Suprapubic skin (tissue), 4 donors: ENCODE measurements around the gene PUM2. TPM values are rescaled to one million over a fixed set of nuclear protein-coding genes. Genes with fewer than 3 reads are reported as not detected.
"Not testable (repeated sequence)": the region's sequence is repeated elsewhere in the genome, so short reads cannot be mapped to it uniquely, and the experiment has no call there.

Experiments
- DNase-seq, 2 donors: peaks; one replicate each; pipeline ENCODE4 v3.0.0-alpha.2; 2019; ENCODE audit warnings: low spot score in 2 of 2
- H3K27ac ChIP-seq: fragments of 200-600 bp; sonication (generic); one replicate; pipeline ENCODE4 v1.5.1; 2019
- H3K27me3 ChIP-seq: fragments of 200-600 bp; sonication (generic); one replicate; pipeline ENCODE4 v1.5.1; 2019
- H3K36me3 ChIP-seq: fragments of 200-600 bp; sonication (generic); one replicate; pipeline ENCODE4 v1.5.1; 2019
- H3K4me1 ChIP-seq: fragments of 200-600 bp; sonication (generic); one replicate; pipeline ENCODE4 v1.5.1; 2019
- H3K4me3 ChIP-seq: fragments of 200-600 bp; sonication (generic); one replicate; pipeline ENCODE4 v1.5.1; 2019; ENCODE audit warnings: mild to moderate bottlenecking
- H3K9me3 ChIP-seq: fragments of 200-600 bp; sonication (generic); one replicate; pipeline ENCODE4 v1.5.1; 2019
- EP300 ChIP-seq: sonication (generic); formaldehyde crosslinking; IDR thresholded peaks from one replicate; pipeline ENCODE4 v1.6.1; 2017; ENCODE audit warnings: antibody characterized with exemption
- POLR2A ChIP-seq, 2 donors: fragments of 450-650 bp; IDR thresholded peaks; one replicate each; pipeline ENCODE4 v1.6.1; 2017; ENCODE audit warnings: antibody characterized with exemption in 2 of 2, mild to moderate bottlenecking in 2 of 2, moderate library complexity in 2 of 2
- POLR2AphosphoS5 ChIP-seq, 3 donors: sonication (generic); formaldehyde crosslinking; IDR thresholded peaks; one replicate each; pipeline ENCODE4 v1.6.1; 2017; ENCODE audit warnings: antibody characterized with exemption in 3 of 3
- WGBS: methylation state at CpG from one replicate; pipeline ENCODE4 v1.1.5; 2018; 5-methylcytosine and 5-hydroxymethylcytosine counted together
- total RNA-seq, 4 donors: library from RNA; depleted of rRNA; stranded (reverse); fragments of >200 nt; gene quantifications; one replicate each; pipeline ENCODE4 v1.1.0, GENCODE V29; 2016
- TF ChIP-seq, protein P1 (sequence below), 2 donors: fragments of 200-600 bp in 1 of 2; fragments of 450-650 bp in 1 of 2; sonication (generic) in 1 of 2; IDR thresholded peaks; one replicate each; pipeline ENCODE4 v1.5.1; 2016 to 2019; ENCODE audit warnings: antibody characterized with exemption in 2 of 2, mild to moderate bottlenecking in 1 of 2, moderate library complexity in 1 of 2

The PUM2 gene
- total RNA-seq, 4 donors from 2014 or later, result 78.9 to 108 (median 99.0) TPM

DNA sequence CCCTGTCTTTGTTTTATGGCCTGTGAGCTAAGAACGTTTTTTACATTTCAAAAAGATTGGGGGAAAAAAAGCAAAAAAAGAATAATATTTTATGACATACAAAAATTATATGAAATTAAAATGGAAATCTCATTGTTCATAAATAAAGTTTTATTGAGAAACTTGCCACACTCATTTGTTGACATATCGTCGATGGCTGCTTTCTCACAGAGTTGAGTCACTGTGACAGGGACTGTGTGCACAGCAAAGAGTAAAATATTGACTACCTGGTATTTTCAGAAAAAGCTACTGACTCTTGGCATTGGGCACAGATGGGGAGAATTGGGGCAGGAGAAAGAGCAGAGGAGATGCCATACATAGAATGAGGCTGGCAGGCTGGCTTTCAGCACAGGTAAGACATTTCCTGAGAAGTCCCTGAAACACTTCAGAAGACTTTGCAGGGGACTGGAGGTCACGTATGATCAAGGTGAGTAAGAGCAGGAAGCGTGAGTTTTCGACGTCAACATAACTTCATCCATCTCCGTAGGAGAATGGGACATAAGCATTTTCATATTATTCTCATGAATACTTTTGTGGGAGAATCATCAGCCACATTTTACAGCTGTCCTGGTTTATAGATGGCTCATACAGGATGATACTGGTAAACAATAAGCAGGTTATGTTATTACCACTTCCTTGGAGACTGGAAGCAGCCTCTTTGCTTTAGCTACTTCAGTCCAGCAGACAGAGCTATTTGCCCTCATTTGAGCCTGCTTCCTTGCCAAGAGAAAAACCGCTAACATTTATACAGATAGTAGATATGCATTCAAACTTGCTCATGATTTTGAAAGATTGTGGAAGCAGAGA is 32.5 kb upstream of the PUM2 start:
- WGBS, result 92% methylated on average over 9 of the region's 9 CpGs
- H3K9me3 ChIP-seq, result no peaks in the 10 kb centered on the region
- H3K36me3 ChIP-seq, result no peaks in the 10 kb centered on the region
- TF ChIP-seq POLR2AphosphoS5 (IDR thresholded peaks at IDR 0.05), result no peak
- TF ChIP-seq EP300, result no peak
- TF ChIP-seq POLR2A (IDR thresholded peaks at IDR 0.05), result no peak
- TF ChIP-seq, protein P1, sequence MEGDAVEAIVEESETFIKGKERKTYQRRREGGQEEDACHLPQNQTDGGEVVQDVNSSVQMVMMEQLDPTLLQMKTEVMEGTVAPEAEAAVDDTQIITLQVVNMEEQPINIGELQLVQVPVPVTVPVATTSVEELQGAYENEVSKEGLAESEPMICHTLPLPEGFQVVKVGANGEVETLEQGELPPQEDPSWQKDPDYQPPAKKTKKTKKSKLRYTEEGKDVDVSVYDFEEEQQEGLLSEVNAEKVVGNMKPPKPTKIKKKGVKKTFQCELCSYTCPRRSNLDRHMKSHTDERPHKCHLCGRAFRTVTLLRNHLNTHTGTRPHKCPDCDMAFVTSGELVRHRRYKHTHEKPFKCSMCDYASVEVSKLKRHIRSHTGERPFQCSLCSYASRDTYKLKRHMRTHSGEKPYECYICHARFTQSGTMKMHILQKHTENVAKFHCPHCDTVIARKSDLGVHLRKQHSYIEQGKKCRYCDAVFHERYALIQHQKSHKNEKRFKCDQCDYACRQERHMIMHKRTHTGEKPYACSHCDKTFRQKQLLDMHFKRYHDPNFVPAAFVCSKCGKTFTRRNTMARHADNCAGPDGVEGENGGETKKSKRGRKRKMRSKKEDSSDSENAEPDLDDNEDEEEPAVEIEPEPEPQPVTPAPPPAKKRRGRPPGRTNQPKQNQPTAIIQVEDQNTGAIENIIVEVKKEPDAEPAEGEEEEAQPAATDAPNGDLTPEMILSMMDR (IDR thresholded peaks at IDR 0.05), result no peak
- H3K27me3 ChIP-seq, result no peaks in the 10 kb centered on the region
- H3K4me1 ChIP-seq, result peaks cover 17% of the 10 kb centered on the region
- DNase-seq, result no peak
- no peak overlapping the region for H3K27ac ChIP-seq
- no peak overlapping the region for H3K4me3 ChIP-seq

DNA sequence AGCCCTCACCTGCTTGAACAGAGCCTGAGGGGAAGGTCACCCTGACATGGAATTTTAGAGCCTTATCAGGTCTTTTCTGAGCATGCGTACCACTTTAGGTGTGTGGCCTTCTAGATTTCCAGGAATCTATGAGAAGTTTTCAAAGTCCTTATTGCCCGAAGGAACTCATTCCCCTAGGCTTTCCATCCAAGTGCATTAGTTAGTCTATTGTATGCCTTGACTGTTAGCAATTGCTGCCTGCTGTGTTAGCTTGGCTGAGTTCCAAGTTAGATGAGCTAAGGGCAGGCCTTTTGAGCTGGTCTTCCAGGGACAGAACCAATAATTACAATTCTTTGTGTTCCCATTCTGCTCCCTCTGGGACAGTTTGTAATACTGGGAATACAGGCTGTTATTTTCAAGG is 30.8 kb upstream of the PUM2 start:
- Histone ChIP-seq H3K27me3 (no peaks in the 10 kb centered on the region), H3K36me3 (no peaks in the 10 kb centered on the region), H3K4me1 (peaks cover 17% of the 10 kb centered on the region), H3K27ac (no peak overlapping the region), H3K9me3 (no peaks in the 10 kb centered on the region), H3K4me3 (no peak overlapping the region)
- WGBS, result 64% methylated on average over 2 of the region's 2 CpGs
- TF ChIP-seq, protein P1 (IDR thresholded peaks at IDR 0.05), result no peak
- no peak for TF ChIP-seq EP300
- TF ChIP-seq POLR2A (IDR thresholded peaks at IDR 0.05), result no peak
- TF ChIP-seq POLR2AphosphoS5 (IDR thresholded peaks at IDR 0.05), result no peak
- peak in 1 of 2 donors; percentile 38 for DNase-seq

DNA sequence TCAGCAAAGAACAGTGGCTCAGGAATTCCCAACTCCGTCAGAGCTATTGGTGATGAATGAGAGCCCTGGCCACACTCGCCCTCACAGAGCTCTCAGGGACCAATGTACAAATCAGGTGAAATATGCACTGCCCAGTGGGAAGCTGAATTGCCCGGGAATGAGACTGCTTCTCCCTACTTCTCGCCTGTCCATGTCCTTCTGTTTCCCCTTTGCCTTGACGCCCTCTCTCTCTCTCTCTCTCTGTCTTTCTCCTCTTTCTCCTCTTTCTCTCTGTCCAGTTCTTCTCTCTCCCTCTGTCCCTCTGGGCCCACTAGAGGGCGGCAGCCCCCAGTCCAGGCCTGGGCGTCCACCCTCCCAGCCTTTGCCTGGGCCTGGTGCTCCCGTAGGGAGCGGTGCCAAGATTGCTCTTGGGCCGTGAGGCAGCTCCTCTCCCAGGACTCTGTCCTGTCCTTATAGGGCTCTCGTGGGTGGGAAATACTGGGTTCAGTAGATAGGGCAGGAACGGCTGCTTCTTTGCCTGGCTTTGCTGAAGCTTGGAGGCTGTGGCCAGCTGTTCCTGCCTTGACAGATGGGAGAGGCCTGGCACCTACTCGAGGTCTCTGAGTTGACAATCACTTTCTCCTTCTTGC is 28.4 kb upstream of the PUM2 start:
- 51% methylated on average over 13 of the region's 13 CpGs for WGBS
- Histone ChIP-seq H3K27ac (no peak overlapping the region), H3K4me1 (peaks cover 17% of the 10 kb centered on the region), H3K36me3 (no peaks in the 10 kb centered on the region), H3K9me3 (no peaks in the 10 kb centered on the region), H3K4me3 (no peak overlapping the region), H3K27me3 (no peaks in the 10 kb centered on the region)
- TF ChIP-seq EP300 (no peak), POLR2A (IDR thresholded peaks at IDR 0.05) (no peak), POLR2AphosphoS5 (IDR thresholded peaks at IDR 0.05) (no peak)
- TF ChIP-seq, protein P1 (IDR thresholded peaks at IDR 0.05), result peak; percentile 38 to 71
- peak; percentile 83 to 84 for DNase-seq

DNA sequence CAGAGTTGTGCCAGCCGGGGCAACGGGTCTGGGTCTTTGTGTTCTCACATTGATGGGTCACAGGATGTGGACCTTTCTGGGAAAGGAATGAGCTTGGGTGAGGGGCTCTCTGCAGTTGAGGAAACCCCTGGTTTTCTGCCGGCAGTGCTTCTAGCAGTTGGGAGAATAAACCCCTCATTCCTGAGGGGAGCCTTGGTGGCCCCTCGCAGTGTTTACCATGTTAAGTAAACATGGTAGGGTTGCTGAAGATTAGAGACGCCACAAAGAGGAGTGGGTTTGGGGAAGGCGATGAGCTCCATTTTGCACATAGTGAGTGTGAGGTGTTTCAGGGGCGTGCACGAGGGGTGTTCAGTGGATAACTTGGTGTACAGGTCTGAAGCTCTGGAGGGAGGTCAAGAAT is 27.7 kb upstream of the PUM2 start:
- Histone ChIP-seq H3K9me3 (no peaks in the 10 kb centered on the region), H3K4me1 (peaks cover 17% of the 10 kb centered on the region), H3K36me3 (no peaks in the 10 kb centered on the region), H3K27me3 (no peaks in the 10 kb centered on the region), H3K27ac (no peak overlapping the region), H3K4me3 (no peak overlapping the region)
- TF ChIP-seq POLR2AphosphoS5 (IDR thresholded peaks at IDR 0.05), result no peak
- TF ChIP-seq POLR2A (IDR thresholded peaks at IDR 0.05), result no peak
- TF ChIP-seq EP300, result no peak
- TF ChIP-seq, protein P1 (IDR thresholded peaks at IDR 0.05), result no peak
- DNase-seq, result no peak
- WGBS, result 83% methylated on average over 8 of the region's 8 CpGs

DNA sequence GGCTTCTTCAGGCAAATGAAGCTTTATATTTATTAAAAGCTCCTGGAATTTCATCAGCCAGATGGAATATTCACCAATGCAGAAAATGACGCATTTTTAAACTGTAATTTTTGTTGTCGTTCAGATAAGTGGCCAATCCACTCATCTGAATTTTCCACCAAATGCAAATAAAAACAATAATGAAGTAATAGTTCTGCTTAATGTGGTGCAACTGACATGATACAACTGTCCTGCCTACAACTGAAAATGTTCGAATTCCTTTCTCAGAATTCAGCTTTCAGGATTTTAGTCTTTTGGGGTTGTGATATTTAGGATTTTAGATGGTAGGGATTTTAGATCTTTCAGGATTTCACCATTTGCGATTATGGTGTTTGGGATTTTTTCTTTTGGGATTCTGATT is 27.1 kb upstream of the PUM2 start:
- TF ChIP-seq EP300 (no peak), POLR2AphosphoS5 (IDR thresholded peaks at IDR 0.05) (no peak), POLR2A (IDR thresholded peaks at IDR 0.05) (no peak)
- TF ChIP-seq, protein P1 (IDR thresholded peaks at IDR 0.05), result no peak
- Histone ChIP-seq H3K27me3 (no peaks in the 10 kb centered on the region), H3K9me3 (no peaks in the 10 kb centered on the region), H3K27ac (no peak overlapping the region), H3K36me3 (no peaks in the 10 kb centered on the region), H3K4me1 (peaks cover 17% of the 10 kb centered on the region), H3K4me3 (no peak overlapping the region)
- DNase-seq, result no peak
- WGBS, result 95% methylated on average over 4 of the region's 4 CpGs

DNA sequence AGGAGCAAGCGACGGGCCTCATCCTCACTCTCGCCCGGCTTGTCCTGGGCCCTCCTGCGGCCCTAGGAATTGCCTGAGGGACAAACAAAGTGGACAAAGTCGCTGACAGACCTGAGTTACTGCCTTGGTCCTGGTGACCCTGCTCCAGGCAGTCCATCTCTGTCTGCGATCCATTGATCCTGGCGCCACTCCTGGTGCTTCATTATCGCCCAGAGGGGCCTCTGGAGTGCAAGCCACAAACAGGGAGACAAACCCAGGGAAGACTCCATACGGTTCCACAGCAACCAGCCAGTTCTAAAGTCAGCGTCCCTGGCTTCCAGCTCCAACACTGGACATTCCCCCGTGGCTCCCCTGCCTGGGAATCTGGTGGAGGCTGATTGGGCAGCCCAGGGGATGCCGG is 24.3 kb upstream of the PUM2 start:
- not testable (repeated sequence) for H3K27me3 ChIP-seq, DNase-seq, H3K27ac ChIP-seq, H3K36me3 ChIP-seq, H3K9me3 ChIP-seq, H3K4me3 ChIP-seq
- peaks cover 14% of the 10 kb centered on the region for H3K4me1 ChIP-seq
- 89% methylated on average over 9 of the region's 13 CpGs for WGBS
